Keratinocyte (primary cell): ENCODE results near the gene NRIP2. TPM values are rescaled to one million over a fixed set of nuclear protein-coding genes. Genes with fewer than 3 reads are reported as not detected.

ENCODE experiments used
- DNase-seq: peaks from one replicate; pipeline ENCODE4 v3.0.0-alpha.2; 2011; ENCODE audit warnings: low read depth, missing footprints, low spot score
- FAIRE-seq: peaks from 2 replicates; lab custom pipeline; 2011; peaks lifted over from hg19 to GRCh38; lab: Jason Lieb, UNC
- H2AFZ ChIP-seq: 2 replicates; pipeline ENCODE4 v1.6.0; 2012; ENCODE audit warnings: low read length, control low read depth, inconsistent platforms; ENCODE audit not compliant: control insufficient read depth
- H3K27ac ChIP-seq: 2 replicates; pipeline ENCODE4 v1.5.1; 2011; ENCODE audit warnings: low read length; ENCODE audit not compliant: control insufficient read depth, insufficient read depth
- H3K27me3 ChIP-seq: 3 replicates; pipeline ENCODE4 v1.6.0; 2011; ENCODE audit warnings: low read length; ENCODE audit not compliant: control insufficient read depth, insufficient read depth; ENCODE audit errors: extremely low read depth
- H3K36me3 ChIP-seq, 2 experiments: 2 replicates in 1 of 2; 3 replicates in 1 of 2; pipeline ENCODE4 v1.5.1; 2011; ENCODE audit warnings: low read length in 2 of 2, mild to moderate bottlenecking in 1 of 2; ENCODE audit not compliant: control insufficient read depth in 2 of 2, insufficient read depth in 2 of 2; ENCODE audit errors: extremely low read depth in 1 of 2
- H3K4me1 ChIP-seq: 3 replicates; pipeline ENCODE4 v1.5.1; 2011; ENCODE audit warnings: low read length; ENCODE audit not compliant: control insufficient read depth, insufficient read depth; ENCODE audit errors: extremely low read depth
- H3K4me2 ChIP-seq: 3 replicates; pipeline ENCODE4 v1.6.0; 2011; ENCODE audit warnings: low read depth, low read length; ENCODE audit not compliant: control insufficient read depth, insufficient read depth; ENCODE audit errors: extremely low read depth
- H3K4me3 ChIP-seq, 3 experiments: fragments of 200-600 bp in 1 of 3; sonication (generic) in 1 of 3; 2 replicates in 2 of 3; 3 replicates in 1 of 3; pipeline ENCODE4 v1.5.1; 2011 to 2016; ENCODE audit warnings: low read length in 3 of 3, mild to moderate bottlenecking in 3 of 3, control low read depth in 2 of 3, inconsistent platforms in 1 of 3, low read depth in 1 of 3, mixed read lengths in 1 of 3, mixed run types in 1 of 3, moderate library complexity in 1 of 3; ENCODE audit not compliant: control insufficient read depth in 2 of 3, insufficient read depth in 2 of 3; ENCODE audit errors: extremely low read depth in 1 of 3
- H3K79me2 ChIP-seq: 2 replicates; pipeline ENCODE4 v1.6.0; 2012; ENCODE audit warnings: low read length; ENCODE audit not compliant: control insufficient read depth, insufficient read depth
- H3K9ac ChIP-seq: 3 replicates; pipeline ENCODE4 v1.6.0; 2011; ENCODE audit warnings: low read length; ENCODE audit not compliant: control insufficient read depth, insufficient read depth; ENCODE audit errors: extremely low read depth
- H3K9me1 ChIP-seq: 3 replicates; pipeline ENCODE4 v1.6.0; 2011; ENCODE audit warnings: low read length; ENCODE audit not compliant: control insufficient read depth, insufficient read depth; ENCODE audit errors: extremely low read depth
- H3K9me3 ChIP-seq: 2 replicates; pipeline ENCODE4 v1.5.1; 2012; ENCODE audit warnings: low read depth, low read length; ENCODE audit not compliant: control insufficient read depth
- H4K20me1 ChIP-seq: 3 replicates; pipeline ENCODE4 v1.6.0; 2011; ENCODE audit warnings: low read length; ENCODE audit not compliant: control insufficient read depth, insufficient read depth; ENCODE audit errors: extremely low read depth
- CTCF ChIP-seq, 3 experiments: IDR thresholded peaks in 1 of 3; conservative IDR thresholded peaks in 1 of 3; optimal IDR thresholded peaks in 1 of 3; 2 replicates in 2 of 3; 3 replicates in 1 of 3; pipeline versions ENCODE3 to v1.5.1; 2011; ENCODE audit warnings: low read length in 3 of 3, mild to moderate bottlenecking in 3 of 3, moderate library complexity in 2 of 3, control low read depth in 1 of 3, inconsistent platforms in 1 of 3; ENCODE audit not compliant: insufficient read depth in 2 of 3; ENCODE audit errors: extremely low read depth in 1 of 3
- EZH2 ChIP-seq: IDR thresholded peaks from one replicate; pipeline ENCODE4 v1.6.1; 2012; ENCODE audit warnings: inconsistent platforms, mild to moderate bottlenecking, low read length, moderate library complexity
- dilution Hi-C: fragments of 300-500 bp; cut with MboI; formaldehyde crosslinking; loops from one replicate; pipeline ENCODE4 v1.7.0; 2020; ENCODE audit warnings: low sequenced_read_pairs; ENCODE audit not compliant: extremely low pct_ligation_motif_present
- polyA plus RNA-seq, 5 experiments: library from polyadenylated mRNA; depleted of rRNA in 3 of 5; stranded (reverse) in 3 of 5; stranded (forward) in 1 of 5; unstranded in 1 of 5; fragments of >200 nt; gene quantifications; 1 replicate in 1 of 5; 2 replicates in 3 of 5; 3 replicates in 1 of 5; pipeline versions ENCODE4 v1.2.1 to v1.2.3, GENCODE V29; 2011 to 2012; ENCODE audit warnings: missing spikeins in 2 of 5, low read depth in 1 of 5, low replicate concordance in 1 of 5

NRIP2 gene
- polyA plus RNA-seq, 1 donor (not counting 4 experiments of a cell fraction or from before 2014, with no cell fraction given): not detected

DNA sequence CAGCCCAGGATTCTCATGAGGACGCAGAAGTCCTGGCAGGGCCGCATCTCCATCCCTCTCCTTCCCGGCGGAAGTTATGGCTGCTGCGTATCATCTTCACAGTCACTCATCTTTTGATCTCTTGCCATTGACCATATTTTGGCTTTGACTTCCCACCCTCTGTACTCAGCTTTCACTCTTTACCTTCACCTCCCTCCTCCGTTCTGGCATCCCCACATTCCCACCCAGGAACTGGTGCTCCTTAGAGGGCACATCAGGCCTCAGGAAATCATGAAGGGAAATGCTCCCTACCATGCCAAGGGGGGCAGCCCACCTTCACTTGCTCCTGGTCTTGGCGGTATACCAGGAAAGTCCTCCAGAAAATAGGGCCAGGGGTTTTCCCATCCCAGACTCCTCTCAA is 20.7 kb upstream of the NRIP2 start:
- no peaks in the 10 kb centered on the region for H3K9me3 ChIP-seq
- dilution Hi-C loops: no loop called here
- no peak for FAIRE-seq
- H3K9me1 ChIP-seq: no peaks in the 10 kb centered on the region
- peaks cover 0 to 8% of the 10 kb centered on the region in 2 experiments for H3K36me3 ChIP-seq
- no peaks in the 10 kb centered on the region for H3K27me3 ChIP-seq
- no peak for DNase-seq
- H3K4me1 ChIP-seq: no peaks in the 10 kb centered on the region
- TF ChIP-seq CTCF (optimal IDR thresholded peaks at IDR 0.05 in 1 of 3, IDR thresholded peaks at IDR 0.05 in 1 of 3, conservative IDR thresholded peaks at IDR 0.05 in 1 of 3; ENCODE audit: extremely low read depth in 1 of 3, insufficient read depth in 2 of 3, low read length in 3 of 3) (no peak), EZH2 (no peak)
- H3K79me2 ChIP-seq: no peaks in the 10 kb centered on the region
- H3K27ac ChIP-seq: no peak overlapping the region
- H4K20me1 ChIP-seq: no peaks in the 10 kb centered on the region
- no peak overlapping the region for H3K4me3 ChIP-seq
- H2AFZ ChIP-seq: no peak overlapping the region
- no peak overlapping the region for H3K9ac ChIP-seq
- no peak overlapping the region for H3K4me2 ChIP-seq

DNA sequence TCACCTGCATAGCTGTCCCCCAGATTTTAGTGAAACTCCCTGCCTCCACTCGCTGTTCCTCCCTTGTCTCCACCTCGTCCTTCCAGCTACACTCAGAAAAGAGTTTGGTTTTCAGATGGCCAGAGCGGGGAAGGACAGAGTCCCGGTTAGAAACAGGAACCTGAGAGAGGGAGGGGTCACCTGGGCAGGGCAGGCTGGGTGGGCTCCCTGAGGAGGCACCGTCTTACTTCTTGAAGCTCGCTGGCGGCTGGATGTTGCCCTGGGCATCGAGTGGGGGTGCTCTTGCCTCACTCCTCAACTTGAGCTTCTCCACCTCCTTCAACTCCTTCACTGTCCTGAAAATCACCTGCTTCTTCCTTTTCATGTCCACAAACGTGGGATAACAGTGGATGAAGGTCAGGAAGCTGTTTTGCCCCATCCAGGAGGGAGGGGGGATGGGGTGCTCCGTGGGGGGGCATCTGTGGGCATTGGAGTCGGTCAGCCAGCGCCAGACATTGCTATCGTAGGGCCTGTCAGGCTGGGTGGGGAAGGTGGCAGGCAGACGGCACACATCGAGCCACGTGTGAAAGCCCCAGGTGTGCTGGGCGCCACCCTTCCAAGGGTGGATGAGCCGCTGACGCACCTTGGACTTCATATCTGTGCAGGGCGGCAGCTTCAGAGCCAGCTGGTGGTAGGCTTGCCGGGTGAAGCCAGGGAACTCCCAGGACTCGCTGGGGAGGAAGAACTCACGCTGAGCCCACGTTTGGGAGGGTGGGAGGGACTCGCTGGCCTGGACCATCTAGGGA is 20.0 kb upstream of the NRIP2 start:
- H3K27ac ChIP-seq: no peak overlapping the region
- H3K27me3 ChIP-seq: no peaks in the 10 kb centered on the region
- no peak for DNase-seq
- no peak for TF ChIP-seq CTCF (optimal IDR thresholded peaks at IDR 0.05 in 1 of 3, IDR thresholded peaks at IDR 0.05 in 1 of 3, conservative IDR thresholded peaks at IDR 0.05 in 1 of 3; ENCODE audit: extremely low read depth in 1 of 3, insufficient read depth in 2 of 3, low read length in 3 of 3)
- no peak for TF ChIP-seq EZH2
- H3K4me1 ChIP-seq: no peaks in the 10 kb centered on the region
- no peak overlapping the region for H2AFZ ChIP-seq
- no peaks in the 10 kb centered on the region for H3K9me1 ChIP-seq
- H3K36me3 ChIP-seq: peaks cover 0 to 8% of the 10 kb centered on the region in 2 experiments
- H3K9me3 ChIP-seq: no peaks in the 10 kb centered on the region
- no peak for FAIRE-seq
- no peak overlapping the region for H3K4me2 ChIP-seq
- no peaks in the 10 kb centered on the region for H3K79me2 ChIP-seq
- H3K9ac ChIP-seq: no peak overlapping the region
- no peaks in the 10 kb centered on the region for H4K20me1 ChIP-seq
- dilution Hi-C loops: no loop called here
- no peak overlapping the region for H3K4me3 ChIP-seq
